Transverse colon (tissue), 4 donors: ENCODE measurements around the gene CACNA1A. TPM values are rescaled to one million over a fixed set of nuclear protein-coding genes. Genes with fewer than 3 reads are reported as not detected.

Experiments used
- DNase-seq: peaks from one replicate; pipeline ENCODE4 v3.0.0-alpha.2; 2019
- H3K27ac ChIP-seq, 4 donors: fragments of 200-600 bp; sonication (generic); 2 replicates each; pipeline ENCODE4 v1.5.1; 2016 to 2018; ENCODE audit warnings: inconsistent platforms in 4 of 4
- H3K27me3 ChIP-seq: fragments of 200-600 bp; sonication (generic); 2 replicates; pipeline ENCODE4 v1.5.1; 2017; ENCODE audit warnings: inconsistent platforms
- H3K36me3 ChIP-seq, 4 donors: fragments of 200-600 bp; sonication (generic); 2 replicates each; pipeline ENCODE4 v1.5.1; 2017 to 2019; ENCODE audit warnings: inconsistent platforms in 4 of 4
- H3K4me1 ChIP-seq, 4 donors: fragments of 200-600 bp; sonication (generic); 2 replicates each; pipeline ENCODE4 v1.5.1; 2017 to 2020; ENCODE audit warnings: inconsistent platforms in 4 of 4
- H3K4me3 ChIP-seq, 4 donors: fragments of 200-600 bp; sonication (generic); 1 replicate in 1 of 4; 2 replicates in 3 of 4; pipeline versions ENCODE4 v1.5.1 to v1.6.1; 2017 to 2019; ENCODE audit warnings: inconsistent platforms in 4 of 4
- H3K9me3 ChIP-seq, 2 donors: fragments of 200-600 bp; sonication (generic); 2 replicates each; pipeline ENCODE4 v1.5.1; 2017 to 2019; ENCODE audit warnings: inconsistent platforms in 2 of 2
- CTCF ChIP-seq, 5 experiments: fragments of 200-600 bp in 3 of 5; fragments of 450-650 bp in 2 of 5; sonication (generic) in 3 of 5; IDR thresholded peaks; 1 replicate in 2 of 5; 2 replicates in 3 of 5; pipeline ENCODE4 v1.5.1; 2016 to 2017; ENCODE audit warnings: antibody characterized with exemption in 5 of 5, inconsistent platforms in 3 of 5, mild to moderate bottlenecking in 2 of 5, moderate library complexity in 1 of 5
- EP300 ChIP-seq: sonication (generic); formaldehyde crosslinking; IDR thresholded peaks from one replicate; pipeline ENCODE4 v1.6.1; 2017; ENCODE audit warnings: antibody characterized with exemption, low read depth
- POLR2A ChIP-seq: fragments of 450-650 bp; IDR thresholded peaks from one replicate; pipeline ENCODE4 v1.6.1; 2016; ENCODE audit warnings: antibody characterized with exemption, mild to moderate bottlenecking, moderate library complexity
- POLR2AphosphoS5 ChIP-seq, 3 donors: sonication (generic); formaldehyde crosslinking; IDR thresholded peaks; one replicate each; pipeline ENCODE4 v1.6.1; 2016; ENCODE audit warnings: antibody characterized with exemption in 3 of 3
- WGBS, 2 donors: methylation state at CpG; one replicate each; pipeline ENCODE4 v1.1.5; 2018; ENCODE audit warnings: low coverage in 1 of 2; 5-methylcytosine and 5-hydroxymethylcytosine counted together
- in situ Hi-C, 4 donors: fragments of 200-750 bp; cut with MboI; loops; one replicate each; pipeline versions ENCODE4 v1.15.0 to v1.15.1; 2017; ENCODE audit warnings: low sequenced_read_pairs in 3 of 4, low pct_ligation_motif_present in 1 of 4, low pct_unique_long_range_greater_than_20kb in 1 of 4
- intact Hi-C: fragments of 100-400 bp; cut with DNase I; formaldehyde crosslinking; loops from one replicate; pipeline ENCODE4 v1.15.1; 2023; ENCODE audit warnings: low total_unique reads
- total RNA-seq, 4 donors: library from RNA; depleted of rRNA; stranded (reverse); fragments of >200 nt; gene quantifications; one replicate each; pipeline ENCODE4 v1.1.0, GENCODE V29; 2016

The CACNA1A gene
- total RNA-seq, 4 donors from 2014 or later = 2.9 to 15.7 (median 5.2) TPM

GRCh38 chr19:13436352-13436751, 69.9 kb downstream of the CACNA1A start:
- 50 to 71% methylated on average over 1 of the region's 1 CpG for WGBS, 2 donors
- Histone ChIP-seq H3K9me3 (no peaks in the 10 kb centered on the region), H3K36me3 (no peaks in the 10 kb centered on the region), H3K4me1 (no peaks in the 10 kb centered on the region), H3K27ac (no peak overlapping the region), H3K27me3 (no peaks in the 10 kb centered on the region), H3K4me3 (no peak overlapping the region)
- intact Hi-C loops = no loop called here
- no peak for DNase-seq
- no peak for TF ChIP-seq CTCF (IDR thresholded peaks at IDR 0.05)
- TF ChIP-seq POLR2A = no peak
- TF ChIP-seq POLR2AphosphoS5 (IDR thresholded peaks at IDR 0.05) = no peak
- TF ChIP-seq EP300 = no peak
- in situ Hi-C loops = no loop called here

- no peak for TF ChIP-seq POLR2A
- TF ChIP-seq CTCF (IDR thresholded peaks at IDR 0.05) = peak; percentile 28 to 59 (median 46)
- in situ Hi-C loops = no loop called here
- DNase-seq = peak; percentile 33
- 59 to 67% methylated on average over 2 to 5 of the region's 5 CpGs for whole genome bisulfite sequencing, 2 donors
- Histone ChIP-seq H3K27me3 (no peaks in the 10 kb centered on the region), H3K4me1 (no peaks in the 10 kb centered on the region), H3K27ac (no peak overlapping the region), H3K36me3 (no peaks in the 10 kb centered on the region), H3K9me3 (no peaks in the 10 kb centered on the region), H3K4me3 (no peak overlapping the region)
- intact Hi-C loops = no loop called here
These were observed 75.3 kb downstream of the CACNA1A start for GRCh38 chr19:13430790-13431582.

- in situ Hi-C loops = no loop called here
- H3K27ac ChIP-seq = no peak overlapping the region
- no peak for DNase-seq
- no peaks in the 10 kb centered on the region for H3K36me3 ChIP-seq
- TF ChIP-seq EP300 (no peak), POLR2A (no peak), CTCF (IDR thresholded peaks at IDR 0.05) (no peak), POLR2AphosphoS5 (IDR thresholded peaks at IDR 0.05) (no peak)
- intact Hi-C loops = no loop called here
- no peak overlapping the region for H3K4me3 ChIP-seq
- H3K9me3 ChIP-seq = peaks cover 0 to 4% of the 10 kb centered on the region in 2 donors
- H3K4me1 ChIP-seq = no peaks in the 10 kb centered on the region
- no peaks in the 10 kb centered on the region for H3K27me3 ChIP-seq
- 33 to 92% methylated on average over 2 to 5 of the region's 5 CpGs for WGBS, 2 donors
These were observed 76.7 kb downstream of the CACNA1A start for GRCh38 chr19:13429563-13429962.

- WGBS, 2 donors = 31 to 80% methylated on average over 1 to 9 of the region's 9 CpGs
- no peaks in the 10 kb centered on the region for H3K27me3 ChIP-seq
- H3K4me3 ChIP-seq = no peak overlapping the region
- in situ Hi-C loops (no loop called here), intact Hi-C loops (no loop called here)
- DNase-seq = no peak
- no peaks in the 10 kb centered on the region for H3K4me1 ChIP-seq
- TF ChIP-seq POLR2AphosphoS5 (IDR thresholded peaks at IDR 0.05) (no peak), EP300 (no peak), POLR2A (no peak), CTCF (IDR thresholded peaks at IDR 0.05) (peak in 3 of 5 experiments; percentile 22 to 38 (median 33))
- H3K36me3 ChIP-seq = no peaks in the 10 kb centered on the region
- H3K27ac ChIP-seq = no peak overlapping the region
- peaks cover 0 to 4% of the 10 kb centered on the region in 2 donors for H3K9me3 ChIP-seq
These were observed 77.9 kb downstream of the CACNA1A start for GRCh38 chr19:13428352-13428751.
